K562 (cell line): Measurements from ENCODE around the gene GSG1L2. TPM values are rescaled to one million over a fixed set of nuclear protein-coding genes. Genes with fewer than 3 reads are reported as not detected.

ENCODE experiments used
- ATAC-seq: fragments of 200-7000 bp; cut with Tn5 transposase; 3 replicates; pipeline ENCODE4 v1.9.1; 2020; ENCODE audit warnings: moderate library complexity
- BruUV-seq: library from RNA; stranded (reverse); fragments of 400-500 nt; replicated peaks from 2 replicates; lab custom pipeline; 2021; lab: Mats Ljungman, UMichigan
- CTCF ChIA-PET: fragments of 300-600 bp; formaldehyde crosslinking; extraction: SDS; loops from one replicate; lab custom pipeline; 2021; ENCODE audit warnings: low intra/inter-chr PET ratio; lab: Yijun Ruan, JAX
- POLR2A ChIA-PET: fragments of 300-600, 350-650 bp; sonication (Branson Sonifier 250); formaldehyde crosslinking; extraction: SDS; loops from one replicate; lab custom pipeline; 2021; ENCODE audit warnings: antibody characterized with exemption, inconsistent platforms; lab: Yijun Ruan, JAX
- DNase-seq, 4 experiments: peaks; one replicate each; pipeline versions ENCODE4 v3.0.0 to v3.0.0-alpha.2; 2011 to 2018; ENCODE audit warnings: low spot score in 3 of 4, mixed read lengths in 3 of 4; ENCODE audit errors: extremely low read depth in 1 of 4
- FAIRE-seq: peaks from 2 replicates; lab custom pipeline; 2011; peaks lifted over from hg19 to GRCh38; lab: Jason Lieb, UNC
- H2AFZ ChIP-seq: 2 replicates; pipeline ENCODE4 v1.6.0; 2011; ENCODE audit warnings: low read depth, low read length, control low read depth, inconsistent platforms
- H3K27ac ChIP-seq: fragments of 200-600 bp; 3 replicates; pipeline ENCODE4 v1.8.0; 2011; ENCODE audit warnings: low read depth, mild to moderate bottlenecking, control low read depth, inconsistent platforms, low read length, moderate library complexity, mixed read lengths; ENCODE audit errors: extremely low read depth
- H3K27me3 ChIP-seq, 2 experiments: fragments of 300-600 bp in 1 of 2; 2 replicates in 1 of 2; 3 replicates in 1 of 2; pipeline versions ENCODE4 v1.6.0 to v1.8.0; 2011; ENCODE audit warnings: inconsistent platforms in 2 of 2, low read length in 2 of 2, mild to moderate bottlenecking in 1 of 2, mixed read lengths in 1 of 2, moderate library complexity in 1 of 2; ENCODE audit not compliant: control insufficient read depth in 2 of 2, insufficient read depth in 2 of 2
- H3K36me3 ChIP-seq: fragments of 300-600 bp; 3 replicates; pipeline ENCODE4 v1.8.0; 2011; ENCODE audit warnings: mild to moderate bottlenecking, low read length, inconsistent platforms; ENCODE audit not compliant: control insufficient read depth, insufficient read depth
- H3K4me1 ChIP-seq, 2 experiments: fragments of 200-600 bp in 1 of 2; replicated peaks in 1 of 2; 2 replicates in 1 of 2; 3 replicates in 1 of 2; pipeline versions ENCODE4 v1.5.1 to v1.8.0; 2011; ENCODE audit warnings: inconsistent platforms in 2 of 2, low read length in 2 of 2, mild to moderate bottlenecking in 1 of 2, mixed read lengths in 1 of 2, moderate library complexity in 1 of 2; ENCODE audit not compliant: control insufficient read depth in 2 of 2, insufficient read depth in 2 of 2
- H3K4me2 ChIP-seq: 2 replicates; pipeline ENCODE4 v1.6.1; 2011; ENCODE audit warnings: low read length, control low read depth, inconsistent platforms, mixed read lengths; ENCODE audit not compliant: insufficient read depth
- H3K4me3 ChIP-seq: fragments of 200-600 bp; sonication (generic), shearing (Covaris generic); 2 replicates; pipeline ENCODE4 v1.5.1; 2016; ENCODE audit warnings: control low read depth, inconsistent platforms
- H3K79me2 ChIP-seq: fragments of 200-600 bp; 3 replicates; pipeline ENCODE4 v1.8.0; 2011; ENCODE audit warnings: low read length, inconsistent platforms; ENCODE audit not compliant: control insufficient read depth, insufficient read depth
- H3K9ac ChIP-seq, 2 experiments: 2 replicates each; pipeline versions ENCODE4 v1.6.0 to v1.6.1; 2011; ENCODE audit warnings: low read depth in 2 of 2, low read length in 2 of 2, control low read depth in 1 of 2, inconsistent platforms in 1 of 2, mild to moderate bottlenecking in 1 of 2, mixed read lengths in 1 of 2; ENCODE audit not compliant: insufficient read depth in 1 of 2
- H3K9me1 ChIP-seq: one replicate; pipeline ENCODE4 v1.6.0; 2011; ENCODE audit warnings: inconsistent platforms, mild to moderate bottlenecking, low read length, moderate library complexity; ENCODE audit not compliant: control insufficient read depth, insufficient read depth
- H3K9me3 ChIP-seq: replicated peaks from 2 replicates; pipeline ENCODE4 v1.5.1; 2011; ENCODE audit warnings: low read depth, low read length, inconsistent platforms; ENCODE audit not compliant: control insufficient read depth, insufficient read depth
- H4K20me1 ChIP-seq: replicated peaks from 2 replicates; pipeline ENCODE4 v1.6.1; 2011; ENCODE audit warnings: low read length, inconsistent platforms, mixed read lengths; ENCODE audit not compliant: control insufficient read depth, insufficient read depth
- CCNT2 ChIP-seq: IDR thresholded peaks from 2 replicates; pipeline ENCODE4 v1.6.1; 2011; ENCODE audit warnings: borderline replicate concordance, low read depth, mild to moderate bottlenecking, moderate library complexity, mixed read lengths, low read length; ENCODE audit not compliant: insufficient read length; ENCODE audit errors: extremely low read depth
- ETV5 ChIP-seq: sonication (generic); formaldehyde crosslinking; IDR thresholded peaks from 2 replicates; pipeline ENCODE4 v1.4.0; 2020; ENCODE audit warnings: low read depth, mild to moderate bottlenecking, missing genetic modification reagents
- HDAC2 ChIP-seq: fragments of 450-650 bp; IDR thresholded peaks from 2 replicates; pipeline ENCODE4 v1.6.1; 2016; ENCODE audit warnings: mild to moderate bottlenecking
- POLR2A ChIP-seq: fragments of 450-650 bp; conservative IDR thresholded peaks from 2 replicates; pipeline ENCODE4 v1.6.1; 2016
- SRSF9 ChIP-seq: fragments of 200-400 bp; formaldehyde crosslinking; IDR thresholded peaks from 2 replicates; pipeline ENCODE4 v1.6.1; 2017; ENCODE audit warnings: low read depth, low read length, borderline replicate concordance
- TCF3 ChIP-seq: sonication (generic); formaldehyde crosslinking; IDR thresholded peaks from 2 replicates; pipeline ENCODE4 v1.4.0; 2020; ENCODE audit warnings: mild to moderate bottlenecking, missing genetic modification reagents
- WGBS: fragments of 100-300 bp; shearing (Covaris generic); methylation state at CpG from one replicate; pipeline ENCODE4 v1.1.6; 2016; ENCODE audit warnings: low coverage, mixed read lengths; ENCODE audit not compliant: insufficient coverage; ENCODE audit errors: missing lambda C conversion rate; 5-methylcytosine and 5-hydroxymethylcytosine counted together
- in situ Hi-C: fragments of 300-500 bp; cut with MboI; formaldehyde crosslinking; loops from 4 replicates; pipeline ENCODE4 v1.15.0; 2018; ENCODE audit warnings: inconsistent platforms, mixed read lengths
- intact Hi-C: fragments of 100-400 bp; cut with micrococcal nuclease; formaldehyde crosslinking; loops from 2 replicates; pipeline ENCODE4 v1.14.2; 2022
- polyA plus RNA-seq, 8 experiments: library from polyadenylated mRNA; depleted of rRNA in 4 of 8; stranded (reverse) in 5 of 8; unstranded in 3 of 8; fragments of >200 nt; fragmentation: Nextera tagmentation in 2 of 8; fragmentation: Illumina TruSeq in 1 of 8; extraction: Ambion mirVana in 2 of 8; extraction: Trizol in 1 of 8; gene quantifications; 2 replicates each; pipeline versions ENCODE4 v1.2.1 to v1.2.3, GENCODE V29; 2011 to 2014; ENCODE audit warnings: inconsistent platforms in 1 of 8, missing spikeins in 1 of 8
- total RNA-seq, 7 experiments: library from RNA; depleted of rRNA in 6 of 7; stranded (reverse); fragments of >200 nt in 6 of 7; fragmentation: Illumina TruSeq in 2 of 7; extraction: Trizol in 2 of 7; gene quantifications; 2 replicates each; pipeline versions ENCODE4 v1.2.1 to v1.2.3, GENCODE V29; 2011 to 2021; ENCODE audit warnings: low replicate concordance in 1 of 7
- TF ChIP-seq, protein P1 (sequence below): fragments of 450-650 bp; IDR thresholded peaks from 2 replicates; pipeline ENCODE4 v1.7.1; 2018; ENCODE audit warnings: mild to moderate bottlenecking, low read depth; ENCODE audit not compliant: partially characterized antibody
- TF ChIP-seq, protein P2 (sequence below): fragments of 200-600 bp; sonication (generic); IDR thresholded peaks from one replicate; pipeline ENCODE4 v1.6.1; 2012; ENCODE audit warnings: mild to moderate bottlenecking, low read depth, low read length, inconsistent platforms

Gene GSG1L2
- total and polyA plus RNA-seq, 9 of the 15 experiments (the other 6 are each of a cell fraction or from before 2014, with no cell fraction given): not detected

DNA sequence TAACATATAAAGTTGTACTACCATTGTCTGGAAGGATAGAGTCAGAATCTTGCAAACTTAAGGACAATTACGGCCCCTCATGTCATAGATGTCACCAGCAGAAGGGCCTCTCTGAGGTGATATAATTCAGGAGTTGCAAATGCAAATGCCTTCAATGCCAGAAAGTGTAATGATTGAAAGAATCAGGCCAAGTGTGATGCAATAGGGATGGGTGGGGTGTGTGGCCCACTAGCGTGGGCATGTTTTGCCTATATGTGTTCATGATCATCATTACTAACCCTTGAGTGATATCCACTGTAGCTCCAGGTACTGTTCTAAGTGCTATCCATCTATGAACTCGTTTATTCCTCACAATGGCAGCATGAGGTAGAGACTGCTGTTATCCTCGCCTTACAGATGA is 31.6 kb downstream of the GSG1L2 start:
- no peaks in the 10 kb centered on the region for H3K9me3 ChIP-seq
- POLR2A ChIA-PET: no interaction called here
- peaks cover 0 to 3% of the 10 kb centered on the region in 2 experiments; a peak in 1 of 5 replicates for H3K27me3 ChIP-seq
- no peak for ATAC-seq
- no peak overlapping the region for H3K4me2 ChIP-seq
- intact Hi-C loops (no loop called here), in situ Hi-C loops (no loop called here)
- H3K4me3 ChIP-seq: no peak overlapping the region
- DNase-seq: no peak
- H3K79me2 ChIP-seq: no peaks in the 10 kb centered on the region
- CTCF ChIA-PET: no interaction called here
- FAIRE-seq: no peak
- H3K4me1 ChIP-seq: no peaks in the 10 kb centered on the region
- no peaks in the 10 kb centered on the region for H3K9me1 ChIP-seq
- H3K36me3 ChIP-seq: no peaks in the 10 kb centered on the region
- no peak overlapping the region for H3K27ac ChIP-seq
- H3K9ac ChIP-seq: no peak overlapping the region
- WGBS: 0% methylated on average over 4 of the region's 4 CpGs
- no peak overlapping the region for H2AFZ ChIP-seq
- H4K20me1 ChIP-seq: no peaks in the 10 kb centered on the region
- no TSS peak for BruUV-seq
- TF ChIP-seq CCNT2: no peak
- TF ChIP-seq ETV5: no peak
- TF ChIP-seq POLR2A: no peak
- no peak for TF ChIP-seq SRSF9
- TF ChIP-seq TCF3 (CRISPR knock-in tag): no peak
- no peak for TF ChIP-seq HDAC2
- TF ChIP-seq, protein P1, sequence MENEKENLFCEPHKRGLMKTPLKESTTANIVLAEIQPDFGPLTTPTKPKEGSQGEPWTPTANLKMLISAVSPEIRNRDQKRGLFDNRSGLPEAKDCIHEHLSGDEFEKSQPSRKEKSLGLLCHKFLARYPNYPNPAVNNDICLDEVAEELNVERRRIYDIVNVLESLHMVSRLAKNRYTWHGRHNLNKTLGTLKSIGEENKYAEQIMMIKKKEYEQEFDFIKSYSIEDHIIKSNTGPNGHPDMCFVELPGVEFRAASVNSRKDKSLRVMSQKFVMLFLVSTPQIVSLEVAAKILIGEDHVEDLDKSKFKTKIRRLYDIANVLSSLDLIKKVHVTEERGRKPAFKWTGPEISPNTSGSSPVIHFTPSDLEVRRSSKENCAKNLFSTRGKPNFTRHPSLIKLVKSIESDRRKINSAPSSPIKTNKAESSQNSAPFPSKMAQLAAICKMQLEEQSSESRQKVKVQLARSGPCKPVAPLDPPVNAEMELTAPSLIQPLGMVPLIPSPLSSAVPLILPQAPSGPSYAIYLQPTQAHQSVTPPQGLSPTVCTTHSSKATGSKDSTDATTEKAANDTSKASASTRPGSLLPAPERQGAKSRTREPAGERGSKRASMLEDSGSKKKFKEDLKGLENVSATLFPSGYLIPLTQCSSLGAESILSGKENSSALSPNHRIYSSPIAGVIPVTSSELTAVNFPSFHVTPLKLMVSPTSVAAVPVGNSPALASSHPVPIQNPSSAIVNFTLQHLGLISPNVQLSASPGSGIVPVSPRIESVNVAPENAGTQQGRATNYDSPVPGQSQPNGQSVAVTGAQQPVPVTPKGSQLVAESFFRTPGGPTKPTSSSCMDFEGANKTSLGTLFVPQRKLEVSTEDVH: no peak
- TF ChIP-seq, protein P2, sequence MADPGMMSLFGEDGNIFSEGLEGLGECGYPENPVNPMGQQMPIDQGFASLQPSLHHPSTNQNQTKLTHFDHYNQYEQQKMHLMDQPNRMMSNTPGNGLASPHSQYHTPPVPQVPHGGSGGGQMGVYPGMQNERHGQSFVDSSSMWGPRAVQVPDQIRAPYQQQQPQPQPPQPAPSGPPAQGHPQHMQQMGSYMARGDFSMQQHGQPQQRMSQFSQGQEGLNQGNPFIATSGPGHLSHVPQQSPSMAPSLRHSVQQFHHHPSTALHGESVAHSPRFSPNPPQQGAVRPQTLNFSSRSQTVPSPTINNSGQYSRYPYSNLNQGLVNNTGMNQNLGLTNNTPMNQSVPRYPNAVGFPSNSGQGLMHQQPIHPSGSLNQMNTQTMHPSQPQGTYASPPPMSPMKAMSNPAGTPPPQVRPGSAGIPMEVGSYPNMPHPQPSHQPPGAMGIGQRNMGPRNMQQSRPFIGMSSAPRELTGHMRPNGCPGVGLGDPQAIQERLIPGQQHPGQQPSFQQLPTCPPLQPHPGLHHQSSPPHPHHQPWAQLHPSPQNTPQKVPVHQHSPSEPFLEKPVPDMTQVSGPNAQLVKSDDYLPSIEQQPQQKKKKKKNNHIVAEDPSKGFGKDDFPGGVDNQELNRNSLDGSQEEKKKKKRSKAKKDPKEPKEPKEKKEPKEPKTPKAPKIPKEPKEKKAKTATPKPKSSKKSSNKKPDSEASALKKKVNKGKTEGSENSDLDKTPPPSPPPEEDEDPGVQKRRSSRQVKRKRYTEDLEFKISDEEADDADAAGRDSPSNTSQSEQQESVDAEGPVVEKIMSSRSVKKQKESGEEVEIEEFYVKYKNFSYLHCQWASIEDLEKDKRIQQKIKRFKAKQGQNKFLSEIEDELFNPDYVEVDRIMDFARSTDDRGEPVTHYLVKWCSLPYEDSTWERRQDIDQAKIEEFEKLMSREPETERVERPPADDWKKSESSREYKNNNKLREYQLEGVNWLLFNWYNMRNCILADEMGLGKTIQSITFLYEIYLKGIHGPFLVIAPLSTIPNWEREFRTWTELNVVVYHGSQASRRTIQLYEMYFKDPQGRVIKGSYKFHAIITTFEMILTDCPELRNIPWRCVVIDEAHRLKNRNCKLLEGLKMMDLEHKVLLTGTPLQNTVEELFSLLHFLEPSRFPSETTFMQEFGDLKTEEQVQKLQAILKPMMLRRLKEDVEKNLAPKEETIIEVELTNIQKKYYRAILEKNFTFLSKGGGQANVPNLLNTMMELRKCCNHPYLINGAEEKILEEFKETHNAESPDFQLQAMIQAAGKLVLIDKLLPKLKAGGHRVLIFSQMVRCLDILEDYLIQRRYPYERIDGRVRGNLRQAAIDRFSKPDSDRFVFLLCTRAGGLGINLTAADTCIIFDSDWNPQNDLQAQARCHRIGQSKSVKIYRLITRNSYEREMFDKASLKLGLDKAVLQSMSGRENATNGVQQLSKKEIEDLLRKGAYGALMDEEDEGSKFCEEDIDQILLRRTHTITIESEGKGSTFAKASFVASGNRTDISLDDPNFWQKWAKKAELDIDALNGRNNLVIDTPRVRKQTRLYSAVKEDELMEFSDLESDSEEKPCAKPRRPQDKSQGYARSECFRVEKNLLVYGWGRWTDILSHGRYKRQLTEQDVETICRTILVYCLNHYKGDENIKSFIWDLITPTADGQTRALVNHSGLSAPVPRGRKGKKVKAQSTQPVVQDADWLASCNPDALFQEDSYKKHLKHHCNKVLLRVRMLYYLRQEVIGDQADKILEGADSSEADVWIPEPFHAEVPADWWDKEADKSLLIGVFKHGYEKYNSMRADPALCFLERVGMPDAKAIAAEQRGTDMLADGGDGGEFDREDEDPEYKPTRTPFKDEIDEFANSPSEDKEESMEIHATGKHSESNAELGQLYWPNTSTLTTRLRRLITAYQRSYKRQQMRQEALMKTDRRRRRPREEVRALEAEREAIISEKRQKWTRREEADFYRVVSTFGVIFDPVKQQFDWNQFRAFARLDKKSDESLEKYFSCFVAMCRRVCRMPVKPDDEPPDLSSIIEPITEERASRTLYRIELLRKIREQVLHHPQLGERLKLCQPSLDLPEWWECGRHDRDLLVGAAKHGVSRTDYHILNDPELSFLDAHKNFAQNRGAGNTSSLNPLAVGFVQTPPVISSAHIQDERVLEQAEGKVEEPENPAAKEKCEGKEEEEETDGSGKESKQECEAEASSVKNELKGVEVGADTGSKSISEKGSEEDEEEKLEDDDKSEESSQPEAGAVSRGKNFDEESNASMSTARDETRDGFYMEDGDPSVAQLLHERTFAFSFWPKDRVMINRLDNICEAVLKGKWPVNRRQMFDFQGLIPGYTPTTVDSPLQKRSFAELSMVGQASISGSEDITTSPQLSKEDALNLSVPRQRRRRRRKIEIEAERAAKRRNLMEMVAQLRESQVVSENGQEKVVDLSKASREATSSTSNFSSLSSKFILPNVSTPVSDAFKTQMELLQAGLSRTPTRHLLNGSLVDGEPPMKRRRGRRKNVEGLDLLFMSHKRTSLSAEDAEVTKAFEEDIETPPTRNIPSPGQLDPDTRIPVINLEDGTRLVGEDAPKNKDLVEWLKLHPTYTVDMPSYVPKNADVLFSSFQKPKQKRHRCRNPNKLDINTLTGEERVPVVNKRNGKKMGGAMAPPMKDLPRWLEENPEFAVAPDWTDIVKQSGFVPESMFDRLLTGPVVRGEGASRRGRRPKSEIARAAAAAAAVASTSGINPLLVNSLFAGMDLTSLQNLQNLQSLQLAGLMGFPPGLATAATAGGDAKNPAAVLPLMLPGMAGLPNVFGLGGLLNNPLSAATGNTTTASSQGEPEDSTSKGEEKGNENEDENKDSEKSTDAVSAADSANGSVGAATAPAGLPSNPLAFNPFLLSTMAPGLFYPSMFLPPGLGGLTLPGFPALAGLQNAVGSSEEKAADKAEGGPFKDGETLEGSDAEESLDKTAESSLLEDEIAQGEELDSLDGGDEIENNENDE: no peak
